ENCODE measurements around the gene GAPVD1. TPM values are rescaled to one million over a fixed set of nuclear protein-coding genes. Genes with fewer than 3 reads are reported as not detected.
A peak's percentile ranks its signal among the peaks of the same experiment; 100 is the strongest.

Gene GAPVD1
- total and polyA plus RNA-seq, 2 of the 13 experiments (the other 11 are each of a cell fraction or from before 2014, with no cell fraction given) = 11.1 to 33.2 TPM

DNA sequence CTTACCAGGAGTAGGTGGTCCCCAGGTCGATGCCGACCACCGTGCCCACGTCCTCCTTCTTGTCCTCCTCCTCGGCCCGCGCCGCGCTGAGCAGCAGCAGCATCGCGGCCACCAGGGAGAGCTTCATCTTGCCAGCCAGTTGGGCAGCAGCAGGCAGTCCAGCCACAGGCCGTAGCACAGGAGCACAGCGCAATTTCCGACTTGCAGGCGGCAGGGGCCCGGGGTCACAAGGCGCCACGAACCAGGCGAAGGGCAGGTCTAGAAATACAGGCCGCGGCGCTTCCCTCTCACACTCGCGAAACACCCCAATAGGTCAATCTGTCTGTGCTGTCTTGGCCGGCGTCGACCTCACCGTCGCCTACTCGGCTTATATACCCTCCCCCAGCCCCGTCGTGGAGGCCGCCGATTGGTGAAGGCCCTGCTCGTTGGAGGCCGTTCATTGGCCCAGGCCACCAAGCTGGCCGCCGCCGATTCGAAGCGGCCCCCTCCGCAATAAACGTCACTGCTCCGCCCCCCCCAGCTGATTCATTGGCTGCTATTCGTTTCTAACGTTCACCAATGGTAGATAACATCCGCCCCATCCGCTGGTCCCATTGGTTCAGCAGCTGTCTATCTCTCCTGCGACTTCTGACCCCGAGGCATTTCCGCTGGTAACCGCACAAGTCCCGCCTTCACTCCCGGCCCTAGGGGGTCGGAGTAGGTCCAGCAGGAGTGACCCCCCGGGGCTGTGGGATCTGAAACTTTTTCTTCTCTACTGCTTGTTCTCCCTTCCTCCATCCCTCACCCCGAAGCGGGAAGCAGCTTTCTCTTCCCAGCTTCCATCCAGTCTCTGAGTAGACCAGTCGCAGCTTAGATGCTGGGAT lies 20.4 kb upstream of the GAPVD1 start, which contains the start of gene HSPA5 (continued):
- TF ChIP-seq ZC3H13 (CRISPR knock-in tag; IDR thresholded peaks at IDR 0.05) (peak; percentile 83), ZNF451 (CRISPR knock-in tag; IDR thresholded peaks at IDR 0.05) (0 out of 2 replicates have a peak, but pooled peaks have one; percentile 26), SPEN (CRISPR knock-in tag; IDR thresholded peaks at IDR 0.05; ENCODE audit: low read depth) (peak; percentile 86), XRCC5 (optimal IDR thresholded peaks at IDR 0.05; ENCODE audit: low read length) (no peak), ZNF878 (CRISPR knock-in tag; IDR thresholded peaks at IDR 0.05) (no peak), SMARCC2 (IDR thresholded peaks at IDR 0.05) (no peak), EED (CRISPR knock-in tag; IDR thresholded peaks at IDR 0.05) (peak; percentile 96), TSC22D2 (CRISPR knock-in tag; IDR thresholded peaks at IDR 0.05; ENCODE audit: borderline replicate concordance) (peak; percentile 40; the same call in 1 of the 2 replicates), ZNF790 (CRISPR knock-in tag; IDR thresholded peaks at IDR 0.05; ENCODE audit: borderline replicate concordance) (no peak; the same call in 1 of the 2 replicates), HMG20B (CRISPR knock-in tag; conservative IDR thresholded peaks at IDR 0.05) (no peak), ZSCAN21 (CRISPR knock-in tag; IDR thresholded peaks at IDR 0.05; ENCODE audit: borderline replicate concordance) (peak; percentile 82; the same call in 1 of the 2 replicates), ZKSCAN1 (IDR thresholded peaks at IDR 0.05; ENCODE audit: low read length) (no peak)
- TF ChIP-seq, protein P1, sequence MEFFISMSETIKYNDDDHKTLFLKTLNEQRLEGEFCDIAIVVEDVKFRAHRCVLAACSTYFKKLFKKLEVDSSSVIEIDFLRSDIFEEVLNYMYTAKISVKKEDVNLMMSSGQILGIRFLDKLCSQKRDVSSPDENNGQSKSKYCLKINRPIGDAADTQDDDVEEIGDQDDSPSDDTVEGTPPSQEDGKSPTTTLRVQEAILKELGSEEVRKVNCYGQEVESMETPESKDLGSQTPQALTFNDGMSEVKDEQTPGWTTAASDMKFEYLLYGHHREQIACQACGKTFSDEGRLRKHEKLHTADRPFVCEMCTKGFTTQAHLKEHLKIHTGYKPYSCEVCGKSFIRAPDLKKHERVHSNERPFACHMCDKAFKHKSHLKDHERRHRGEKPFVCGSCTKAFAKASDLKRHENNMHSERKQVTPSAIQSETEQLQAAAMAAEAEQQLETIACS (CRISPR knock-in tag; IDR thresholded peaks at IDR 0.05) = no peak
- TF ChIP-seq, protein P2, sequence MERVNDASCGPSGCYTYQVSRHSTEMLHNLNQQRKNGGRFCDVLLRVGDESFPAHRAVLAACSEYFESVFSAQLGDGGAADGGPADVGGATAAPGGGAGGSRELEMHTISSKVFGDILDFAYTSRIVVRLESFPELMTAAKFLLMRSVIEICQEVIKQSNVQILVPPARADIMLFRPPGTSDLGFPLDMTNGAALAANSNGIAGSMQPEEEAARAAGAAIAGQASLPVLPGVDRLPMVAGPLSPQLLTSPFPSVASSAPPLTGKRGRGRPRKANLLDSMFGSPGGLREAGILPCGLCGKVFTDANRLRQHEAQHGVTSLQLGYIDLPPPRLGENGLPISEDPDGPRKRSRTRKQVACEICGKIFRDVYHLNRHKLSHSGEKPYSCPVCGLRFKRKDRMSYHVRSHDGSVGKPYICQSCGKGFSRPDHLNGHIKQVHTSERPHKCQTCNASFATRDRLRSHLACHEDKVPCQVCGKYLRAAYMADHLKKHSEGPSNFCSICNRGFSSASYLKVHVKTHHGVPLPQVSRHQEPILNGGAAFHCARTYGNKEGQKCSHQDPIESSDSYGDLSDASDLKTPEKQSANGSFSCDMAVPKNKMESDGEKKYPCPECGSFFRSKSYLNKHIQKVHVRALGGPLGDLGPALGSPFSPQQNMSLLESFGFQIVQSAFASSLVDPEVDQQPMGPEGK (CRISPR knock-in tag; IDR thresholded peaks at IDR 0.05) = peak; percentile 82; the same call in 1 of the 2 replicates
- TF ChIP-seq, protein P3, sequence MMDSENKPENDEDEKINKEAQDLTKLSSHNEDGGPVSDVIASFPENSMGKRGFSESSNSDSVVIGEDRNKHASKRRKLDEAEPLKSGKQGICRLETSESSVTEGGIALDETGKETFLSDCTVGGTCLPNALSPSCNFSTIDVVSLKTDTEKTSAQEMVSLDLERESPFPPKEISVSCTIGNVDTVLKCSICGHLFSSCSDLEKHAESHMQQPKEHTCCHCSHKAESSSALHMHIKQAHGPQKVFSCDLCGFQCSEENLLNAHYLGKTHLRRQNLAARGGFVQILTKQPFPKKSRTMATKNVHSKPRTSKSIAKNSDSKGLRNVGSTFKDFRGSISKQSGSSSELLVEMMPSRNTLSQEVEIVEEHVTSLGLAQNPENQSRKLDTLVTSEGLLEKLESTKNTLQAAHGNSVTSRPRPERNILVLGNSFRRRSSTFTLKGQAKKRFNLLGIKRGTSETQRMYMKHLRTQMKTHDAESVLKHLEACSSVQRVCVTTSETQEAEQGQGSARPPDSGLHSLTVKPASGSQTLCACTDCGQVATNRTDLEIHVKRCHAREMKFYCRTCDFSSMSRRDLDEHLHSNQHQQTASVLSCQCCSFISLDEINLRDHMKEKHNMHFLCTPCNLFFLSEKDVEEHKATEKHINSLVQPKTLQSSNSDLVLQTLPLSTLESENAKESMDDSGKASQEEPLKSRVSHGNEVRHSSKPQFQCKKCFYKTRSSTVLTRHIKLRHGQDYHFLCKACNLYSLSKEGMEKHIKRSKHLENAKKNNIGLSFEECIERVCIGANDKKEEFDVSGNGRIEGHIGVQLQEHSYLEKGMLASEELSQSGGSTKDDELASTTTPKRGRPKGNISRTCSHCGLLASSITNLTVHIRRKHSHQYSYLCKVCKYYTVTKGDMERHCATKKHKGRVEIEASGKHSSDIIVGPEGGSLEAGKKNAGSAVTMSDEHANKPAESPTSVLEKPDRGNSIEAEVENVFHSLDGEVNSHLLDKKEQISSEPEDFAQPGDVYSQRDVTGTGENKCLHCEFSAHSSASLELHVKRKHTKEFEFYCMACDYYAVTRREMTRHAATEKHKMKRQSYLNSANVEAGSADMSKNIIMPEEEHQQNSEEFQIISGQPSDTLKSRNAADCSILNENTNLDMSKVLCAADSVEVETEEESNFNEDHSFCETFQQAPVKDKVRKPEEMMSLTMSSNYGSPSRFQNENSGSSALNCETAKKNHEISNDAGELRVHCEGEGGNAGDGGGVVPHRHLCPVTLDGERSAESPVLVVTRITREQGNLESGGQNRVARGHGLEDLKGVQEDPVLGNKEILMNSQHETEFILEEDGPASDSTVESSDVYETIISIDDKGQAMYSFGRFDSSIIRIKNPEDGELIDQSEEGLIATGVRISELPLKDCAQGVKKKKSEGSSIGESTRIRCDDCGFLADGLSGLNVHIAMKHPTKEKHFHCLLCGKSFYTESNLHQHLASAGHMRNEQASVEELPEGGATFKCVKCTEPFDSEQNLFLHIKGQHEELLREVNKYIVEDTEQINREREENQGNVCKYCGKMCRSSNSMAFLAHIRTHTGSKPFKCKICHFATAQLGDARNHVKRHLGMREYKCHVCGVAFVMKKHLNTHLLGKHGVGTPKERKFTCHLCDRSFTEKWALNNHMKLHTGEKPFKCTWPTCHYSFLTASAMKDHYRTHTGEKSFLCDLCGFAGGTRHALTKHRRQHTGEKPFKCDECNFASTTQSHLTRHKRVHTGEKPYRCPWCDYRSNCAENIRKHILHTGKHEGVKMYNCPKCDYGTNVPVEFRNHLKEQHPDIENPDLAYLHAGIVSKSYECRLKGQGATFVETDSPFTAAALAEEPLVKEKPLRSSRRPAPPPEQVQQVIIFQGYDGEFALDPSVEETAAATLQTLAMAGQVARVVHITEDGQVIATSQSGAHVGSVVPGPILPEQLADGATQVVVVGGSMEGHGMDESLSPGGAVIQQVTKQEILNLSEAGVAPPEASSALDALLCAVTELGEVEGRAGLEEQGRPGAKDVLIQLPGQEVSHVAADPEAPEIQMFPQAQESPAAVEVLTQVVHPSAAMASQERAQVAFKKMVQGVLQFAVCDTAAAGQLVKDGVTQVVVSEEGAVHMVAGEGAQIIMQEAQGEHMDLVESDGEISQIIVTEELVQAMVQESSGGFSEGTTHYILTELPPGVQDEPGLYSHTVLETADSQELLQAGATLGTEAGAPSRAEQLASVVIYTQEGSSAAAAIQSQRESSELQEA (CRISPR knock-in tag; IDR thresholded peaks at IDR 0.05; ENCODE audit: not compliant biosample characterization) = peak; percentile 77
- TF ChIP-seq, protein P4, sequence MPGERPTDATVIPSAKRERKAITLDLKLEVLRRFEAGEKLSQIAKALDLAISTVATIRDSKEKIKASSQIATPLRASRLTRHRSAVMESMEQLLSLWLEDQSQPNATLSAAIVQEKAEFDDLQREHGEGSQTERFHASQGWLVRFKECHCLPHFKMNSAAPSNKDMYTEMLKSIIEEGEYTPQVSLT (CRISPR knock-in tag; IDR thresholded peaks at IDR 0.05; ENCODE audit: borderline replicate concordance, low read depth) = no peak
